Measurements from ENCODE around the gene CDKN3. TPM values are rescaled to one million over a fixed set of nuclear protein-coding genes. Genes with fewer than 3 reads are reported as not detected.

CDKN3 gene
- total RNA-seq, 1 donor from 2014 or later, result 3.7 TPM

DNA sequence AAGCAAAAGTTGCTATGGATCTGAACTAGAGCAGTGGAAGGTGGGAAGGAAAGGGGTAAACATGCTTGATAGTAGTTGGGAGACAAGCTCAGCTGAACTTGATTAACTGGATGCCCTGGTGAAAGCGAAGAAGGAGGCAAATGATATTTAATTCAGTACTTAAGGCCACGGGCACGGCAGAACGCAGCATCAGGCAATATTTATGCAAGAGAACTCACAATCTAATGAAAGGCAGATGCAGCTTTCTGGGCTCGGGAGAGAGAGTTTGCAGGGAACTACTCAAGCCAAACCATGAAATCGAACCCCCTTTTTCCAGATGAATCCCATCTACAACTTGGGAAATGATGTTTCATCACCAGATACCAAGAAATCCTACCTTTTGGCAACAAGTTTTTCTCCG, 47.9 kb downstream of the CDKN3 start:
- Histone ChIP-seq H3K36me3 (ENCODE audit: control insufficient read depth, insufficient read depth, low read length) (no peaks in the 10 kb centered on the region), H3K4me3 (ENCODE audit: low read depth, low read length) (no peak overlapping the region), H3K27me3 (ENCODE audit: control insufficient read depth, insufficient read depth, low read length) (no peaks in the 10 kb centered on the region)
- TF ChIP-seq, protein P1, sequence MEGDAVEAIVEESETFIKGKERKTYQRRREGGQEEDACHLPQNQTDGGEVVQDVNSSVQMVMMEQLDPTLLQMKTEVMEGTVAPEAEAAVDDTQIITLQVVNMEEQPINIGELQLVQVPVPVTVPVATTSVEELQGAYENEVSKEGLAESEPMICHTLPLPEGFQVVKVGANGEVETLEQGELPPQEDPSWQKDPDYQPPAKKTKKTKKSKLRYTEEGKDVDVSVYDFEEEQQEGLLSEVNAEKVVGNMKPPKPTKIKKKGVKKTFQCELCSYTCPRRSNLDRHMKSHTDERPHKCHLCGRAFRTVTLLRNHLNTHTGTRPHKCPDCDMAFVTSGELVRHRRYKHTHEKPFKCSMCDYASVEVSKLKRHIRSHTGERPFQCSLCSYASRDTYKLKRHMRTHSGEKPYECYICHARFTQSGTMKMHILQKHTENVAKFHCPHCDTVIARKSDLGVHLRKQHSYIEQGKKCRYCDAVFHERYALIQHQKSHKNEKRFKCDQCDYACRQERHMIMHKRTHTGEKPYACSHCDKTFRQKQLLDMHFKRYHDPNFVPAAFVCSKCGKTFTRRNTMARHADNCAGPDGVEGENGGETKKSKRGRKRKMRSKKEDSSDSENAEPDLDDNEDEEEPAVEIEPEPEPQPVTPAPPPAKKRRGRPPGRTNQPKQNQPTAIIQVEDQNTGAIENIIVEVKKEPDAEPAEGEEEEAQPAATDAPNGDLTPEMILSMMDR (IDR thresholded peaks at IDR 0.05; ENCODE audit: insufficient read depth, low read length, severe bottlenecking), result no peak
- FAIRE-seq (no peak), DNase-seq (ENCODE audit: low read depth) (no peak)

DNA sequence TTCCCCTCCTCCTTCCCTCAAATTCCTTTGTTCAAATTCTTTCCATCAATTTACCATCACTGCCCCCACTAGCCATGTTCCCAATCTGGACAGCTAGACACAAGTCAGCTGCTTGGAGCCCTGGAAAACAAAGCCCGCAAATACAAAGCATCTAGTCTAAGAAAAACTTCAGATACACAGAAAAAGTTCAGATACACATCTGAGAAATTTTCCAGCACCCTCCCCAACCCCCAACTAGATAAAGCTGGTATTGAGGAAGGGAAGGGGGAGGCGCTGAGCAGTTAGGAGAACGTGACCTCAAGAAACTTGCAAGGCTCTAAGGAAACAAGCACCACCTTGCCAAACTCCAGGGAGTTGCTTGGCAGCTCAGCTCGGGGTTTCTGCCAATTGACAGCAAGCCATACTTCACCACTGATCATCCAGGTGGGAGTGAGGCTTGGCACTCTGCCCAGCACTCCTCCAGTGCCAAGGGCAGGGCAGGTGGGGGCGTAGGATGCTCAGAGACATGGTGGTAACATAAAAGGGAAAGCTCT, 49.4 kb downstream of the CDKN3 start:
- Histone ChIP-seq H3K36me3 (ENCODE audit: control insufficient read depth, insufficient read depth, low read length) (no peaks in the 10 kb centered on the region), H3K27me3 (ENCODE audit: control insufficient read depth, insufficient read depth, low read length) (no peaks in the 10 kb centered on the region), H3K4me3 (ENCODE audit: low read depth, low read length) (no peak overlapping the region)
- TF ChIP-seq, protein P1 (IDR thresholded peaks at IDR 0.05; ENCODE audit: insufficient read depth, low read length, severe bottlenecking), result no peak
- no peak for FAIRE-seq
- DNase-seq (ENCODE audit: low read depth), result peak; percentile 75

DNA sequence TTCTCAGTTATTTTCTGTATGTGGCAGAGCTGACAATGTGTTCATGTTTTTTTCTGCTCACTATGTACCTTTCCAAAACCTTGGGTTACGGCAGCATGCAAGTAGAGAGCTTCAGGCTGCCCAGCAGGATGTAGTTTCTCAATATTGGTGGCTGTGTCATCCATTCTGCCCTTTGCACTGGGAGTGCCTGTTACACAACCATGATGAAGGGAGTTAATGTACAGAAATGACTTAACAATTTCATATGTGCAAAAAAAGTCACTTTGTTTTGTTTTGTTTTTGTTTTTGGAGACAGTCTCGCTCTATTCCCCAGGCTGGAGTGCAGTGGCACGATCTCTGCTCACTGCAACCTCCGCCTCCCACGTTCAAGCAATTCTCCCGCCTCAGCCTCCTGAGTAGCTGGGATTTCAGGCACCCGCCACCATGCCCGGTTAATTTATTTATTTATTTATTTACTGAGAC, 50.5 kb downstream of the CDKN3 start:
- H3K4me3 ChIP-seq (ENCODE audit: low read depth, low read length), result no peak overlapping the region
- no peaks in the 10 kb centered on the region for H3K36me3 ChIP-seq (ENCODE audit: control insufficient read depth, insufficient read depth, low read length)
- FAIRE-seq (no peak), DNase-seq (ENCODE audit: low read depth) (peak; percentile 92)
- TF ChIP-seq, protein P1 (IDR thresholded peaks at IDR 0.05; ENCODE audit: insufficient read depth, low read length, severe bottlenecking), result no peak
- no peaks in the 10 kb centered on the region for H3K27me3 ChIP-seq (ENCODE audit: control insufficient read depth, insufficient read depth, low read length)

DNA sequence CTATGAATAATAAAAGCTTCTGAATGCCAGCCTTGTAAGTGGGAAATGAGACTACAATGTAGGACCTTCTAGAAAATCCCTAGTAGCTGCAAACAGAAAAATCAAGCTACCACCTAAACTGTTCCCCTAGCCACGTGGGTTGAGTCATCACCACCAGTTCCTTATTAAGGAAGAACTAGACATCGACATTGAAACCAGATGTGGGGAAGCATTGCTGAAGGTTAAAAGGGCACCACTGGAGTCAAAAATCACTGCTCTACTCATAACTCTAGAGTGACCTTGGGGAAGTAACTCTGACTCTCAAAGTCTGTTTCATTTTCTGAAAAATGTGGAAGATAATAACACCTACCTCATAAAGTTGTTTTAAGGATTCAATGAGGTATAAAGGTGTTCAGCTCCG, 53.7 kb downstream of the CDKN3 start:
- FAIRE-seq (no peak), DNase-seq (ENCODE audit: low read depth) (peak; percentile 14)
- H3K36me3 ChIP-seq (ENCODE audit: control insufficient read depth, insufficient read depth, low read length), result no peaks in the 10 kb centered on the region
- no peak overlapping the region for H3K4me3 ChIP-seq (ENCODE audit: low read depth, low read length)
- no peaks in the 10 kb centered on the region for H3K27me3 ChIP-seq (ENCODE audit: control insufficient read depth, insufficient read depth, low read length)
- TF ChIP-seq, protein P1 (IDR thresholded peaks at IDR 0.05; ENCODE audit: insufficient read depth, low read length, severe bottlenecking), result no peak

DNA sequence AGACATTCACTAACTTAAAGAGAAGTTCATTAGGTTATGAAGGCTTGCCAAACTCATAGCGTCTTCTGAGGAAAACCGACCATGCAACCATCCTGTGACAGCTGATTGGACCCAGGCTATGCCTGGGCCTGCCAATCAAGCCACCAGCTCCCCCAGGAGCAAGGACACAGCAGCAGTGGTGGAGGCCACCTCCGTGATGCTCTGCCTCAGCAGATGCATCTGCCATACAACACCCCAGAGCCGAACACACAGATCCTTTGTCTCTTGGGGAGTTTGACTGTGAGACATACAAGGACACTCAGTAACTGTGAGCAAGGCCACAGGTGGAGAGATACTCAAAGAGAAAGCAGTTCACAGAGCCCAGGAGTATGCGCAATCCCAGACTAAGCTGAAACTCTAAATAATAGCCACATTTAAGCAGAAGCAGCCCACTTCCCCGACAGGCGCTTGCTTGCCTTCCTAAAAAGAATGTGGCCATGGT, 54.4 kb downstream of the CDKN3 start:
- TF ChIP-seq, protein P1 (IDR thresholded peaks at IDR 0.05; ENCODE audit: insufficient read depth, low read length, severe bottlenecking), result no peak
- no peak for DNase-seq (ENCODE audit: low read depth)
- no peak for FAIRE-seq
- Histone ChIP-seq H3K36me3 (ENCODE audit: control insufficient read depth, insufficient read depth, low read length) (no peaks in the 10 kb centered on the region), H3K27me3 (ENCODE audit: control insufficient read depth, insufficient read depth, low read length) (no peaks in the 10 kb centered on the region), H3K4me3 (ENCODE audit: low read depth, low read length) (no peak overlapping the region)

DNA sequence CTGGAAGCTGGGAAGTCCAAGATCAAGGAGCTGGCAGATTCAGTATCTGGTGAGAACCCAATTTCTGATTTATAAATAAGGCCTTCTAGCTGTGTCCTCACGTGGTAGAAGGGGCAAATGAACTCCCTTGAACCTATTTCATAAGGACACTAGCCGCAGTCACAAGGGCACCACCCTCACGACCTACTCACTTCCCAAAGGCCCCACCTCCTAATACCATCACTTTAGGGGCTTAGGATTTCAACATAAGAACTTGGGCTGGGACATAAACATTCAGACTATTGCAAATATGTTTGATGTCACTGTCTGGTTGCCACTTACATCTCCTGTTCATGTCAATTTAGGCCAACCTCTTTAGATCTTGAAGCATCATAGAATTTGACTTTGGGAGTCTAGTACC, 55.2 kb downstream of the CDKN3 start:
- TF ChIP-seq, protein P1 (IDR thresholded peaks at IDR 0.05; ENCODE audit: insufficient read depth, low read length, severe bottlenecking), result no peak
- FAIRE-seq, result no peak
- Histone ChIP-seq H3K36me3 (ENCODE audit: control insufficient read depth, insufficient read depth, low read length) (no peaks in the 10 kb centered on the region), H3K4me3 (ENCODE audit: low read depth, low read length) (no peak overlapping the region), H3K27me3 (ENCODE audit: control insufficient read depth, insufficient read depth, low read length) (no peaks in the 10 kb centered on the region)
- no peak for DNase-seq (ENCODE audit: low read depth)

Data from bronchial epithelial cell (primary cell).